Gastroesophageal sphincter (tissue), 3 donors: ENCODE results near the gene GPR39.

Source experiments
- EP300 ChIP-seq: sonication (generic); formaldehyde crosslinking; IDR thresholded peaks from one replicate; pipeline ENCODE4 v1.6.1; 2017; ENCODE audit warnings: antibody characterized with exemption, mild to moderate bottlenecking
- POLR2A ChIP-seq, 2 donors: fragments of 450-650 bp; IDR thresholded peaks; one replicate each; pipeline ENCODE4 v1.6.1; 2017; ENCODE audit warnings: antibody characterized with exemption in 2 of 2, mild to moderate bottlenecking in 2 of 2, moderate library complexity in 1 of 2
- POLR2AphosphoS5 ChIP-seq: sonication (generic); formaldehyde crosslinking; IDR thresholded peaks from one replicate; pipeline ENCODE4 v1.6.1; 2017; ENCODE audit warnings: antibody characterized with exemption
- TF ChIP-seq, protein P1 (sequence below), 4 experiments: fragments of 200-600 bp in 2 of 4; fragments of 450-650 bp in 2 of 4; sonication (generic) in 1 of 4; IDR thresholded peaks; one replicate each; pipeline ENCODE4 v1.5.1; 2017 to 2019; ENCODE audit warnings: antibody characterized with exemption in 4 of 4, mild to moderate bottlenecking in 2 of 4, moderate library complexity in 2 of 4

DNA sequence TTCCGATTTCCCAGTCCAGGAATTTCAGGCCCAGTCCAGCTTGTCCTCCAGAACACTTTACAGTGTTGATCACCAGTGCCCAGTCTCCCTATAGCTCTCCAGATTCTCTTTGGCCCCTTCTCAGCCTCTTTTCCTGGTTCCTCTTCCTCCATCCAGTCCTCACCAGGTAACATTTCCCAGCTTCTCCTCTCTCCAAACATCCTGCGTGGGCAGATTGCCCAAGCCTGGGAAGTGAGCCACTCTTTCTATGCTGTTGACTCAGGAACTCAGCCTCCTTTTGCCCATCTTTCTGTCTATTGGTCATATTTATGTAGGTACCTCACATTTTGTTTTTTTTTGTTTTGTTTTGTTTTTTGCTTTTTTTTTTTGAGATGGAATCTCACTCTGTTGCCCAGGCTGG is 144.0 kb downstream of the GPR39 start:
- TF ChIP-seq, protein P1, sequence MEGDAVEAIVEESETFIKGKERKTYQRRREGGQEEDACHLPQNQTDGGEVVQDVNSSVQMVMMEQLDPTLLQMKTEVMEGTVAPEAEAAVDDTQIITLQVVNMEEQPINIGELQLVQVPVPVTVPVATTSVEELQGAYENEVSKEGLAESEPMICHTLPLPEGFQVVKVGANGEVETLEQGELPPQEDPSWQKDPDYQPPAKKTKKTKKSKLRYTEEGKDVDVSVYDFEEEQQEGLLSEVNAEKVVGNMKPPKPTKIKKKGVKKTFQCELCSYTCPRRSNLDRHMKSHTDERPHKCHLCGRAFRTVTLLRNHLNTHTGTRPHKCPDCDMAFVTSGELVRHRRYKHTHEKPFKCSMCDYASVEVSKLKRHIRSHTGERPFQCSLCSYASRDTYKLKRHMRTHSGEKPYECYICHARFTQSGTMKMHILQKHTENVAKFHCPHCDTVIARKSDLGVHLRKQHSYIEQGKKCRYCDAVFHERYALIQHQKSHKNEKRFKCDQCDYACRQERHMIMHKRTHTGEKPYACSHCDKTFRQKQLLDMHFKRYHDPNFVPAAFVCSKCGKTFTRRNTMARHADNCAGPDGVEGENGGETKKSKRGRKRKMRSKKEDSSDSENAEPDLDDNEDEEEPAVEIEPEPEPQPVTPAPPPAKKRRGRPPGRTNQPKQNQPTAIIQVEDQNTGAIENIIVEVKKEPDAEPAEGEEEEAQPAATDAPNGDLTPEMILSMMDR (IDR thresholded peaks at IDR 0.05): no peak
- no peak for TF ChIP-seq POLR2A (IDR thresholded peaks at IDR 0.05)
- TF ChIP-seq EP300: no peak
- TF ChIP-seq POLR2AphosphoS5: no peak
